HG03139 (cell line): ENCODE results near the gene ANKFY1.

Experiments
- ATAC-seq: cut with Tn5 transposase; IDR thresholded peaks from one replicate; pipeline ENCODE4 v1.9.1; 2021; ENCODE audit not compliant: unreplicated experiment

ANKFY1 gene, protein sequence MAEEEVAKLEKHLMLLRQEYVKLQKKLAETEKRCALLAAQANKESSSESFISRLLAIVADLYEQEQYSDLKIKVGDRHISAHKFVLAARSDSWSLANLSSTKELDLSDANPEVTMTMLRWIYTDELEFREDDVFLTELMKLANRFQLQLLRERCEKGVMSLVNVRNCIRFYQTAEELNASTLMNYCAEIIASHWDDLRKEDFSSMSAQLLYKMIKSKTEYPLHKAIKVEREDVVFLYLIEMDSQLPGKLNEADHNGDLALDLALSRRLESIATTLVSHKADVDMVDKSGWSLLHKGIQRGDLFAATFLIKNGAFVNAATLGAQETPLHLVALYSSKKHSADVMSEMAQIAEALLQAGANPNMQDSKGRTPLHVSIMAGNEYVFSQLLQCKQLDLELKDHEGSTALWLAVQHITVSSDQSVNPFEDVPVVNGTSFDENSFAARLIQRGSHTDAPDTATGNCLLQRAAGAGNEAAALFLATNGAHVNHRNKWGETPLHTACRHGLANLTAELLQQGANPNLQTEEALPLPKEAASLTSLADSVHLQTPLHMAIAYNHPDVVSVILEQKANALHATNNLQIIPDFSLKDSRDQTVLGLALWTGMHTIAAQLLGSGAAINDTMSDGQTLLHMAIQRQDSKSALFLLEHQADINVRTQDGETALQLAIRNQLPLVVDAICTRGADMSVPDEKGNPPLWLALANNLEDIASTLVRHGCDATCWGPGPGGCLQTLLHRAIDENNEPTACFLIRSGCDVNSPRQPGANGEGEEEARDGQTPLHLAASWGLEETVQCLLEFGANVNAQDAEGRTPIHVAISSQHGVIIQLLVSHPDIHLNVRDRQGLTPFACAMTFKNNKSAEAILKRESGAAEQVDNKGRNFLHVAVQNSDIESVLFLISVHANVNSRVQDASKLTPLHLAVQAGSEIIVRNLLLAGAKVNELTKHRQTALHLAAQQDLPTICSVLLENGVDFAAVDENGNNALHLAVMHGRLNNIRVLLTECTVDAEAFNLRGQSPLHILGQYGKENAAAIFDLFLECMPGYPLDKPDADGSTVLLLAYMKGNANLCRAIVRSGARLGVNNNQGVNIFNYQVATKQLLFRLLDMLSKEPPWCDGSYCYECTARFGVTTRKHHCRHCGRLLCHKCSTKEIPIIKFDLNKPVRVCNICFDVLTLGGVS

DNA sequence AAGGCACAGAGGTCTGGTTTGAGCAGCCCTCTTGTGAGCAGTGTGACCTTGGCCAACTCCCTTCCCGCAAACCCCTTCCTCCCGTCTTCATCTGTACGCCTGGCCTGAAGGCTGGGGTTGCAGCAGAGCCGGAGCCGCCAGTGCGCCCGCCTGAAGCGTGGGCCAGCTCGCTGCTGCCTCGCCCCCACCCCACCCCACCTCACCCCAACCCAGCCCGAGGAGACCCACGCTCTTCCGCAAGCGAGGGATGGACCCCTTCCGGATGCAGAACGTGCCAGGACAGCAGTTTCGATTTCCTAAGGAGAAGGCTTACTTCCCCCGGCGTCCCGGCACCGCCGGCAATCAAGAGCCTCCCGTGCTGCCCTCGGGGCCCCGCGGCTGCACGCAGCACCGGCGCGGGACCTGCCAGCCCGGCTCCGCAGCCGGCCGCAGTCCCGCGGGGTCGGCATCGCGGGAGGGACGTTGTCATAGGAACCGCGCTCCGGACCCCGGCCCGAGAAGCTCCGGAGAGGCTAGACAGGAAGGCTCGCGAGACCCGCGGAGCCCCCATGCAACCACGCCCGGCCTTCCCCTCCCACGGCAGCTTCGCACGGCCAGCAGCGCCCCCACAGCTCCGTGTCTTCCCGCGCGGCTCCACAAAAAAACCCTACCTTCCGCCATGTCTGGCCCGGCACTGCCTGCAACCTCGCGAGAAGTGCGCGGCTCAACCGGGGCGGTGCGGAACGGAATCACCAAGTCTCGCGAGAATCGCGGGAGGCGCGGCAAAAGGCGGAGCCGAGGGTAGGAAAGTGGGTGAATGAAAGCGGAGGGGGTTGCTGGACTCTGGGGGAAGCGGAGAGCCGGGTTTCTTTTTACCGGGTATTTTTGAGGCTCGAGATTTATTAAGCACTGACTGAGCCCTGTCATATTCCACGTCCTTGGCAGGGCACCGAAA is at the start of gene ANKFY1:
TSS of gene ANKFY1 (minus strand) at position 698 of the 934 bp plus-strand sequence. CDS start at position 660, 38 bp downstream.
- peak; percentile 85 for ATAC-seq

DNA sequence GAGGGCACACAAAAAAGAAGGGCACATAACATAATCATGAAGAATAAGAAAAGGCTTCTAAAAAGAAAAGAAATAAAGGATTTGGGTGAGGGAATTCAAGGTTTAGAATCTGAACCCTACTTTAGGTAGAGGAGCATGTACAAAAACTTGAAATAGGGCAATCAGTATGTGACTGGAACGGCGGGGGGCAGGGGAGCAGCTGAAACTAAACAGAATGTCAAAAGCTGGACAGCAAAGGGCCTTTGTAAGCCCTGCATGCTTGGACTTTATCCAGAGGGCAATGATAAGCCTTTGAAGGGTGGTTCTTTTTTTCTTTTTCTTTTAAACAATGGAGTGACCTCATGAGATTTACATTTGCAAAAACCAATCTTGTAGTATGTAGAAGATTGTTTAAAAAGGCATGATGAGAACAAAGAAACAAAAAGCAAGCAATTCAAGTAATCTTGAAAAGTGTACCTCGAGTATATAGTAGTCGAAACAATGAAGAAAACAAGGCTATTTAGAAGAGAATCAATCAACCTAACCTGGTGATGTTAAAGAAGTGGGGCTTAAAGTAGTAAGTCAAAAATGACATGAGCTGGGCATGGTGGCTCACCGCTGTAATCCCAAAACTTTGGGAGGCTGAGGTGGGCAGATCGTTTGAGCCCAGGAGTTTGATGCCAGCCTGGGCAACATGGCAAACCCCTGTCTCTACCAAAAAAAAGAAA is 46.7 kb upstream of the ANKFY1 start:
- no peak for ATAC-seq

DNA sequence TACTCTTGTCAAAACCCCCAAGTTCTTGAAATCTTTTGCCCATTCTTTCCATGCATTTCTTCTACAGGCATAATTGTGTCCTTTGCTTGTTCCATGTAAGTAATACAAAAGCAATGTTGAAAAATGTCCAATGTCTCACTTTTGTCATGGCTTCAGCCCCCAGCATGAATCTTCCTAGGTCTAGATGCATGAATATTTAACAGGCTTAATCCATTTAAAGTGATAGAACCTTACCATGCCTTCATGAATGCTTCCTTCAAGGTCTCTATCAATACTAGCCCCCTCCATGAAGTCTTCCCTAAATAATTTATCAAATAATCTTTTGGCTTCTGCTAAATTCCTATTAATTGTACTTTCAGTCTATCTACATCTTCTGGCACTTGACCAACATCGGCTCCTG is 46.1 kb upstream of the ANKFY1 start:
- ATAC-seq = no peak

DNA sequence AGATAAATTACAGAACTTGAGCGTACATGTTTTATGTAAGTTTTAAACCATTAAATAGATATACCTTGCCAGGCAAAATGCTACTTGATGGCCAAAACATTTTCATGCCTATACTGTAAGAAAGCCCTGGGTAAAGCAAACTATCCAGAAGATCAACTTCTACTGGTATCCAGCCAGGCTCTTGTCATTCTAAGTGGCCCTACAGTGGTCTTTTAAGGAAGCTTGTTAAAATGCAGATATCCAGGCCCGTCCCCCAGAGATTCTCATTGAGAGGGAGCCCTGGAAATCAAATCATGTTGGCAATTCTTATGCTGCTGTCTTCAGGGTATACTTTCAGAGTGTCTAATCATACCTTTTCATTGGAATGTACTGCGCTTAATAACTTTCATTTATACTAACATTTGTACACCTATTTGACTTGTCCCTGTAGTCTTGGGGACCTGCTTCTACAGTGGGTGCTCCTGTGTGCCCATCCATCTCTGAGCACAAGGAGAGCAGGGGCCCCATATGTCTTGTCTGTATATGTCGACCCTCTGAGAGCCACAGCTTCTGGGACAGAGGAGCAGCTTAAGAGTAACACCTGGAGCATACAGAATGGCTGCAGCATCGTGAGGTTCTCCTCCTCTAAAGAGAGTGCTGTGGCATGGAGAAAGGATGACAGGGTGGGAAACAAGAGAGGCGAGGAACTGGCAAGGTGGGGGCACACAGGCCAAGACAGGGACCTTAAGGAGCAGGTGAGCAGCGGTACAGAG is 43.6 kb upstream of the ANKFY1 start:
- no peak for ATAC-seq

DNA sequence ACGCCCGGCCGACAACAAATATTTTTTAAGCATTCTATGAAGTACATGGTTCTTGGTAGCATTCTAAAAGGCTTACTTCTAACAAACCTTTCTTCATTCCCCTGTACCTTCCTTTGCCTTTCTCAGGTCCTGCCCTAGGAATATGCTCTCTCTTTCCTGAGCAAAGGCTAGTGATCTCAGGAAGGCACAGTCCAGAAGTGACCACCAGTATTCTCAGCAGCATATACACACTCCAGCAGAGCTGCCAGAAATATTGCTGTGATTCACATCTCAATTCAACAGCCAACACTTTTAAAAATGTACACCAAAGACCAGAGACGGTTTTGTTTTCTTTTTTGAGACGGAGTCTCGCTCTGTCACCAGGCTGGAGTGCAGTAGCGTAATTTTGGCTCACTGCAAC is 41.4 kb upstream of the ANKFY1 start:
- no peak for ATAC-seq

DNA sequence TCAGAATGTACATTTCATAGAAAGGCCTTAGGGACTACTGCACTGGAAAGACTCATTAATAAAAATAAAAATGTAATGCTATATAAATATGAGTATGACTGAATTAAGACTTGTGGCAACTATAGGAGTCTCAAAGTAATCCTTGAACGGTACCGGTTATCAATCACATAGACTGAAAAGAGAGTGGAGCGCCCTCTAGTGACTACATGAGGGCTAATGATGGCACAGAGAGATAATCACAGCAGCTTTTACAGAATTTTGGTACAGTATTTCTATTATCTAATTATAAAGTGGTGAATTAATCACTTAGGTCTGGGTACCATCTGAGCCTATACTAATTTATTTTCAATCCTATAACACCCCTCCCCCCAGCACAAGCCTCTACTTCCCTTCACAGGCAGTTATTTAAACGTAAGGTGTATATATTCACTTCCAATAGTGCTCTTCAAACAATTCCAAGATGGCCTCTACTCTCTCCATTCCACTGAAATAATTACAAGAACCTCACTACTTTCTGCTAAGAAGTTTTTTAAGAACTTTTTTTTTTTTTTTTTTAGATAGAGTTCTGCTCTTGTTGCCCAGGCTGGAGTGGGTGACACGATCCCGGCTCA is 40.7 kb upstream of the ANKFY1 start:
- no peak for ATAC-seq

DNA sequence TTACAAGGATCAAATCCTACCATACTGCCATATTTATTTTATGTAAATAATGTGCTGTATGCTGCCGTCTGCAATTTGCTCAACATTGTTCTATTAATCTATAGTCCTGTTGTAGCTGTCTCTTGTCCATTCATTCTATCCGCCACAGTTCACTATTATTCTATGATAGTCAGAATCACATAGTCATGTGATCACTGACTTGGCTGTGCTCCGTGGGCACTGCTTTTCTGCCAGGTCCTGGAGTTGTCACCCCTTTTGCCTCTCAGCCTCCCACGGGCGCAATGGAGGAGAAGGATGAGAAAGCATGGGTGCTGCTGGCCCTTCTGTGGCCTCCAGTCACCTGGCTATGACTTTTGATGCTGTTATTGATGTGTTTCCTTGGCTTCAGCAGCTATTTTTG is 37.3 kb upstream of the ANKFY1 start:
- no peak for ATAC-seq

DNA sequence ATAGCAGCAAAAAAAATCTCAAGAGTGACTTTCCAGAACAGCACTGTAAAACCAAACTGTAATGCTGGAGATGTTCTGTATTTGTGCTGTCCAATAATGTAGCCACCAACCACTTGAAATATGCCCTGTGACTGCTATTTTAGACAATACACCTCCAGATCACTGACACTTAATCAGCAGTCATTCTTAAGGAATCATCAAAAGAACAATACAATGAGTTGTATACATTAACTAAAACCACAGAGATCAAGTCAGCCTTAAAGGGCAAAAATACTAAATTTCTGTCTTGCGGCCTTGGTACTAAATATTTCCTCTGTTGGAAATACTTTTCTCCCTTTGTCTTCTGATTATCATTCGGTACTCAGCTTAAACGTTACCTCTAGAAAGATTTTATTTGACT is 33.6 kb upstream of the ANKFY1 start:
- no peak for ATAC-seq

DNA sequence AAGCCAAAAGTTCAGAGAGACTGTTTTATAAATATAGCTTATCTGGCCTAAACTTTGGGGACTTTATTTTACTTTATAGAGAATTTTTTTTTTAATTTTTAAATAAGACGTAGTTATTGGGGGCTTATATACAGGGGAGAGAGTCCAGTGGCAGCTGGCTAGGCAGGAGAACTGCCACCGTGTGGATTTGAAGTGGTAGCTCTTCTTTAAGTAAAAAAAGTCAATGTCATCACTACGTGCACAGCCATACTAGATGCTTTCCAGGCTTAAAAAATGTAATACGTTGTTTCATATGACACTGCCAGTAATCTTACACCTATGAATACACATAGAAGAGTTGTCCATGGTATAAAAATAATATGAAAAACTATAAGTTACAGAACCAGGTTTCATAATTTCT is 31.9 kb upstream of the ANKFY1 start:
- ATAC-seq = no peak

DNA sequence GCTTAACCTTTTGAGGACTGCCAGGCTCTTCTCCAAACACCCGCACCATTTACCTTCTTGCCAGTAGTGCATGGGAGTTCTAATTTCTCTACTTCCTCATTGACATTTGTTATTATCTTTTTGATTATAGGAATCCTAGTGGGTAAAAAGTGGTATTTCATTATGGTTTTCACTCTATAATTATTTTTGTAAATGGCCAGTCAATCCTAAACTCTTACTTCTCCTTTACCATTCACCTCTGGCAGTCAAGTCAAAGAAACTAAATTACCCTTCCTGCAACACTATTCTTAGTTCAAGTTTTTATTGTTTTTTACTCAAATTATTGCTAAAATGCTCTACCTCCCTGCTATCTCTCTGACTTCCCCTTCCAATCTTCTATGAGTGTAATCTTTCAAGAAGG is 29.8 kb upstream of the ANKFY1 start:
- no peak for ATAC-seq

DNA sequence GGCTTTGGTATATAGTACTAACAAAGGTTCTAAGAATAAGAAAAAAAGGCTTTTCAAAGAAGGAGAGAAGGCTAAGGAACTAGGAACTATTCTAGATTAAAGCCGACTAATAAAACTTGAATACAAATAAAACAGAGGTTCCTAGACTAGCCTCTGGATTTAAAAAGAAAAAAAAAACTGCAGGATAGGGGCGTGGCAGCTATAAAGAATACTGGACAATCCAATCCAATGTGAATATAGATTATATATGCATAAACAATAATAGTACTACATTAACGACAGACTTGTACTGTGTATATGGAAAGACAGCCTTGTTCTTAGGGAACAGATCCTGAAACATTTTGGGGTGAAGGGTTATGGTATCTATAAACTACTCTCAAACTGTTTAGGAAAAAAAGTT is 23.9 kb upstream of the ANKFY1 start:
- no peak for ATAC-seq

DNA sequence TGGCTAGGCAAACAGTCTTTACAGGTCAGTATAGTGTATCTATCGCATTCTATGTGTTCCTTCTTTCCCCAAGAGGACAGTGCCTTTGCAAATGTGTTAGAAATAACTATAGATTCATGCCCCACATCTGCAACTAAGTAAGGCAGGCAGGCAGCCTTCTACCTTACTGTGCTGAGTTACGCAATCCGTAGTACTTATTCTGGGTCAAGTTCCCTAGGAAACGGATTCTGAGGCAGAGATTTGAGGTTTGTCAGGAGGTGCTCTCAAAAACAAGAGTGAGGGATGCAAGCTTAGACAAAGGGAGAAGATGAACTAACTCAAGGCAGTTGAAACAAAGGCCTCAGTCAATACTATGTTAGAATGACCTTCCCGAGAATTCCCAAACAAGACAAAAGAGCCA is 12.7 kb upstream of the ANKFY1 start:
- ATAC-seq = no peak

DNA sequence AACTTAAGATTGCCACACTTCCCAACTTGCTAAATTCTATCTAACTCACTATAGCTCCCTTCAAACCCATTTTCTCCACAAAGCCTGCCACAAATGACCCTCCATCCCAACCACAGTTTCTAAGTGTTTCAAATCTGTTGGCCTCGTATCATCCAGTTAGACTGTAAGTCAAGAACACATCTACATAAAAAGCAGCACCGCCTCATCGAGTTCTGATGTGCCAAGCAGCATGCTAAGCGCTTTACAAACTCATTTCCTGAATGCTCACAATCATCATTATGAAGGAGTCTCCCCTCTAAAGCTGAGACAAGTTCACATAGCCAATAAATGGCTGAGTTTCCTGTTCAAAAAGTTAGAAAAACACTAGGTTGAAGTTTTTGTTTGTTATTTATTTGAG is 9.2 kb upstream of the ANKFY1 start:
- no peak for ATAC-seq

DNA sequence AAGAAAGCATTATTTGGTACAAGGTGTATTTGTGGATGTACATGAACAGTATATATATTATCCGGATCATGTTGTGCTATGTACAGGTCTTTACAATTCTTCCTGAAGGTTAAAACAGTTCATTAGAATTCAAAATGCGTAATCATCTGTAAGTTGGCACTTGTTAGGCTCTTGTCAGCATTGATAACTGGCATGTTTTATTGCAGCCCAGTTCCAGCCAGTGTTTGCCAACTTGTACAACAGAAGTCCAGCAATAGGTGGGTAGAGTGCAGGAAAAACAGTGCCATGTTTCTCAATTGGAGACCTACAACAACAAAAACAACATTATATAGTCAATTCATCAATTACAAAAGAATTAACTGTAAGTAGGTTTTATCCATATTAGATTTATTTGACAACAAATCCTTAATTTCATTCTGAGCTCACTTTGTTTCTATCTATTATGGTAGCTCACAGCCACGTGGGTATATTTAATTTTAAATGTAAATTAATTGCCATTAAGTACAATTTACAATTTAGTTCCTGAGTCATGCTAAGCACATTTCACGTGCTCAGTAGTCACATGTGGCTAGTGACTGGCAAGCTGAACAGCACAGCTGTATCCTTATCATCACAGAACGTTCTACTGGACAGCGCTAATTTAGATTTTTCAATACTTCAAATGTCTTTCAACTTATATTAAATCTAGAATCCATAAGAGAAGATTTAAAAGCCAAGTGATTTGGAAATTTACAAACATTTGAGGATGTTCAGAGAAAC is 8.6 kb upstream of the ANKFY1 start:
- no peak for ATAC-seq

DNA sequence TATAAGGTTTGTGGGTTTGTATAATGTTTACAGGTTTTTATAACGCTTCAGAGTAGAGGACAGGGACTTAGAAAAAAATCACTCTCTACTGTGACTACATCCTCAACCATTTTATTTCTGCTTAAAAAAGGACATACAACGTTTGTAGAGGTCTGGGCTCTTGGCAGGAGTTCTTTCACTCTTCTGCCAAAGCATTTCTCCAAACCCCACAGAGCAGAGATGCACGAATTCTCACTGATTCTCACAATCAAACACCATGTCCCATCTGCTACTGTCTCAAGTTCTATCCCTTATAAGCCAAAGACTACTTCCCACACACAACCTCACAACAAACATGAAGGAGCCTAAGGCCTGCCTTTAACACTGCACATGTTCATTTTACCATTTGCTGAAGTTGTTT is 7.0 kb upstream of the ANKFY1 start:
- no peak for ATAC-seq

DNA sequence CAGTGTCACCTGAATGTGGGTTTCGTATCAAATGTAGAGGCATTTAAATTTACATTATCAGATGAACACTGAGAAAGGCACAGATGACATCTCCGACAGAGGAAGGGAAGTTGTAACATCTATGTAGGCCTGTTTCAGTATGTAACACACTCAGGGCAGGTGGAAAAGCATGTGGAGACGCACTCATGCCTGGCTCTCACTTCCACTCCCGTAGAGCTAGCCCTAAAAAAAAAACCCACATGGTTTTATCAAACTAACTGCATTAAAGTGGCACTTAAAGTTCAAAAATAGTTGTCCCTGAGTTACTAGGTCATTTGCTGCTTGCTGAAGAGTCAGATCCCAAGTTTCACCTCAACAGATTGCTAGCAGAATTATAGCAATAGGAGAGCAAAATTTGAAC is 6.1 kb upstream of the ANKFY1 start:
- no peak for ATAC-seq

DNA sequence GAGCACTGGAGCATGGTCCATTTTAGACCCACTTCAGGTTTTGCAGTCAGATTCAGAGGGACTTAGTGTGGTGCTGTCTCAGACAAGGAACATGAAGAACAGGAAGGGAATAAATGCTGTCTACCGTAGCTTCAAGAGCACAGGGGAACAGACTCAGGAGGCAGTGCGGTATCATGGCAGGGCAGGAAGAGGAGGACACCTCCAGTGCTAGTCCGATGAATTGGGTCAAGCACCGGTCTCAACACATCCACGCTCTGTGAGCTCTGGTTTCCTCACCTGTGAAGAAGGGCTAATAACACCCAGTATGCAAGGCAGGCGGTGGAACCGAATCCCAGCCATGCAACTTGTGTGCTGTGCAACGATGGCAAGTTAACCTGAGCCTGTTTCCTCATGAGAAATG is 3.6 kb upstream of the ANKFY1 start:
- ATAC-seq = no peak

DNA sequence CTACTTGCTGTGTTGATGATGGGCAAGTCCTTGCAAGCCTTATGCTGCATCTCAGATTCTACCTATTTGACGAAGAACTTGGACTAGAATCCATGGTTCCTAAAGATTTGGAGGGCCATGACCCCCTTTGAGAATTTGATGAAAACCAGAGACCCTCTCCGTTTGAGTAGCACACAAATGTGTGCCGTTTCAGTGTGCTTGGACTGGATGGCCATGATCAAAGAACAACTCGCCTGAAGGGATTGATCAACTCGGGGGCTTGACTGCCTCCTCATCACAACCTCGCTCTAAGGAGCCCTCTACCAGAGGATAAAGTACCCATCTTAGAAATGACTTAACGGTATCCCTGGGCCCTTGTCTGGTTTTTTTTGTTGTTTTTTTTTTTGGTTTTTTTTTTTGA is 2.8 kb upstream of the ANKFY1 start:
- ATAC-seq = no peak
